HG03442 (cell line): ENCODE results near the gene TSPO.

Experiments
- ATAC-seq: cut with Tn5 transposase; IDR thresholded peaks from one replicate; pipeline ENCODE4 v1.9.1; 2021; ENCODE audit warnings: mild to moderate bottlenecking, moderate library complexity; ENCODE audit not compliant: unreplicated experiment

TSPO gene

GRCh38 chr22:43199541-43199940, 48.2 kb downstream of the TSPO start:
- no peak for ATAC-seq

GRCh38 chr22:43200031-43200430, 48.7 kb downstream of the TSPO start:
- ATAC-seq: no peak

- ATAC-seq: no peak
Measured at GRCh38 chr22:43200555-43200954, 49.2 kb downstream of the TSPO start.

- no peak for ATAC-seq
Measured at GRCh38 chr22:43201486-43202219, 50.3 kb downstream of the TSPO start.

GRCh38 chr22:43202326-43202725, 51.0 kb downstream of the TSPO start:
- no peak for ATAC-seq

GRCh38 chr22:43202756-43203410, 51.5 kb downstream of the TSPO start:
- ATAC-seq: no peak

- ATAC-seq: no peak
Measured at GRCh38 chr22:43203471-43203981, 52.2 kb downstream of the TSPO start.

- ATAC-seq: no peak
Measured at GRCh38 chr22:43205261-43205691, 53.9 kb downstream of the TSPO start.

GRCh38 chr22:43205748-43206508, 54.6 kb downstream of the TSPO start:
- ATAC-seq: no peak

GRCh38 chr22:43206509-43207161, 55.3 kb downstream of the TSPO start:
- no peak for ATAC-seq

- no peak for ATAC-seq
Measured at GRCh38 chr22:43207386-43207785, 56.0 kb downstream of the TSPO start.

GRCh38 chr22:43207849-43208702, 56.7 kb downstream of the TSPO start:
- ATAC-seq: no peak

GRCh38 chr22:43208703-43209522, 57.6 kb downstream of the TSPO start:
- no peak for ATAC-seq

GRCh38 chr22:43209523-43209890, 58.1 kb downstream of the TSPO start:
- ATAC-seq: no peak

GRCh38 chr22:43209971-43210370, 58.6 kb downstream of the TSPO start:
- no peak for ATAC-seq

- ATAC-seq: no peak
Measured at GRCh38 chr22:43210631-43211515, 59.5 kb downstream of the TSPO start.

GRCh38 chr22:43211941-43212433, 60.6 kb downstream of the TSPO start:
- no peak for ATAC-seq

GRCh38 chr22:43212434-43212952, 61.1 kb downstream of the TSPO start:
- no peak for ATAC-seq
